Transverse colon (tissue), 3 donors: ENCODE results near the gene IRF8.

Source experiments
- EP300 ChIP-seq: sonication (generic); formaldehyde crosslinking; IDR thresholded peaks from one replicate; pipeline ENCODE4 v1.6.1; 2017; ENCODE audit warnings: antibody characterized with exemption, low read depth
- POLR2A ChIP-seq: fragments of 450-650 bp; IDR thresholded peaks from one replicate; pipeline ENCODE4 v1.6.1; 2016; ENCODE audit warnings: antibody characterized with exemption, mild to moderate bottlenecking, moderate library complexity
- TF ChIP-seq, protein P1 (sequence below), 5 experiments: fragments of 200-600 bp in 3 of 5; fragments of 450-650 bp in 2 of 5; sonication (generic) in 3 of 5; IDR thresholded peaks; 1 replicate in 2 of 5; 2 replicates in 3 of 5; pipeline ENCODE4 v1.5.1; 2016 to 2017; ENCODE audit warnings: antibody characterized with exemption in 5 of 5, inconsistent platforms in 3 of 5, mild to moderate bottlenecking in 2 of 5, moderate library complexity in 1 of 5

DNA sequence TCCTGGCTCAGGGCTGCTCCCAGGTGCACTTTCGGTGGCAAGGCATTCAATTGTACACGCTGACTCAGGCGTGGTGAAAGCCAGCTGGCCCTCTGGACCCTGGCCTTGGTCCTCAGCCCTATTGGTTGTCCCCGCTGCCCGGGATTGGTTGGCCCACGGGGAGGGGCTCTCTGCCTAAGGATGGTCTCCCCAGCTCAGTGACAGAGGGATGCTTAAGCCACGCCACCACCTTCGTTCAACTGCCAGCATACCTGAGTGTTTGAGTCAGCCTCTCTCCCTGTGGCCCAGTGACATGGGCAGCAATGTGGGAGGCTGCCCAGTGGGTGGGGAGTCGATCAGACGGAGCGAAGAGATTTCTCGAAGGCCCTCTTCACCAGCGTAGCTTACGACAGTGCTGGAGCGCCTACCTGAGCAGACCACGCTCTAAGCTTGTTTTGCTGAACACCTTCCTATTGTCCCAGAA is 30.3 kb downstream of the IRF8 start:
- TF ChIP-seq, protein P1, sequence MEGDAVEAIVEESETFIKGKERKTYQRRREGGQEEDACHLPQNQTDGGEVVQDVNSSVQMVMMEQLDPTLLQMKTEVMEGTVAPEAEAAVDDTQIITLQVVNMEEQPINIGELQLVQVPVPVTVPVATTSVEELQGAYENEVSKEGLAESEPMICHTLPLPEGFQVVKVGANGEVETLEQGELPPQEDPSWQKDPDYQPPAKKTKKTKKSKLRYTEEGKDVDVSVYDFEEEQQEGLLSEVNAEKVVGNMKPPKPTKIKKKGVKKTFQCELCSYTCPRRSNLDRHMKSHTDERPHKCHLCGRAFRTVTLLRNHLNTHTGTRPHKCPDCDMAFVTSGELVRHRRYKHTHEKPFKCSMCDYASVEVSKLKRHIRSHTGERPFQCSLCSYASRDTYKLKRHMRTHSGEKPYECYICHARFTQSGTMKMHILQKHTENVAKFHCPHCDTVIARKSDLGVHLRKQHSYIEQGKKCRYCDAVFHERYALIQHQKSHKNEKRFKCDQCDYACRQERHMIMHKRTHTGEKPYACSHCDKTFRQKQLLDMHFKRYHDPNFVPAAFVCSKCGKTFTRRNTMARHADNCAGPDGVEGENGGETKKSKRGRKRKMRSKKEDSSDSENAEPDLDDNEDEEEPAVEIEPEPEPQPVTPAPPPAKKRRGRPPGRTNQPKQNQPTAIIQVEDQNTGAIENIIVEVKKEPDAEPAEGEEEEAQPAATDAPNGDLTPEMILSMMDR (IDR thresholded peaks at IDR 0.05), result no peak
- no peak for TF ChIP-seq EP300
- no peak for TF ChIP-seq POLR2A
